Esophagus squamous epithelium (tissue), 4 donors: Measurements from ENCODE around the gene NARS2.

ENCODE experiments used
- CTCF ChIP-seq, 6 experiments: fragments of 450-650 bp in 4 of 6; fragments of 200-600 bp in 2 of 6; sonication (generic) in 2 of 6; IDR thresholded peaks; one replicate each; pipeline ENCODE4 v1.5.1; 2016 to 2019; ENCODE audit warnings: antibody characterized with exemption in 6 of 6, mild to moderate bottlenecking in 4 of 6, moderate library complexity in 4 of 6
- POLR2A ChIP-seq, 4 donors: fragments of 450-650 bp; IDR thresholded peaks; one replicate each; pipeline ENCODE4 v1.6.1; 2017; ENCODE audit warnings: antibody characterized with exemption in 4 of 4, mild to moderate bottlenecking in 4 of 4, moderate library complexity in 3 of 4

GRCh38 chr11:78583889-78584288 is 9.2 kb upstream of the NARS2 start:
- TF ChIP-seq CTCF (IDR thresholded peaks at IDR 0.05) (no peak), POLR2A (IDR thresholded peaks at IDR 0.05) (no peak)
